GM21367 (cell line): ENCODE measurements around the gene CMC2.

Source experiments
- ATAC-seq: cut with Tn5 transposase; IDR thresholded peaks from one replicate; pipeline ENCODE4 v1.9.1; 2021; ENCODE audit not compliant: unreplicated experiment

CMC2 gene

GRCh38 chr16:81003610-81004460 lies 2.9 kb downstream of the CMC2 start:
- no peak for ATAC-seq

- no peak for ATAC-seq
Observed at GRCh38 chr16:81003064-81003463, 3.6 kb downstream of the CMC2 start.

- no peak for ATAC-seq
Observed at GRCh38 chr16:81001330-81001729, 5.4 kb downstream of the CMC2 start.

- no peak for ATAC-seq
Observed at GRCh38 chr16:81000873-81001272, 5.8 kb downstream of the CMC2 start.

- ATAC-seq: no peak
Observed at GRCh38 chr16:80997964-80998620, 8.6 kb downstream of the CMC2 start.

- peak; percentile 54 for ATAC-seq
Observed at GRCh38 chr16:80997139-80997798, 9.4 kb downstream of the CMC2 start.

- ATAC-seq: peak; percentile 6
Observed at GRCh38 chr16:80996688-80997138, 10.0 kb downstream of the CMC2 start.

GRCh38 chr16:80994451-80994850 lies 12.2 kb downstream of the CMC2 start:
- ATAC-seq: no peak

GRCh38 chr16:80993834-80994233 lies 12.9 kb downstream of the CMC2 start:
- ATAC-seq: no peak

- ATAC-seq: no peak
Observed at GRCh38 chr16:80993307-80993706, 13.4 kb downstream of the CMC2 start.

GRCh38 chr16:80992676-80993293 lies 13.9 kb downstream of the CMC2 start:
- ATAC-seq: no peak

GRCh38 chr16:80991792-80992430 lies 14.8 kb downstream of the CMC2 start:
- no peak for ATAC-seq

GRCh38 chr16:80990978-80991377 lies 15.7 kb downstream of the CMC2 start:
- no peak for ATAC-seq

GRCh38 chr16:80990577-80990976 lies 16.1 kb downstream of the CMC2 start:
- no peak for ATAC-seq

- no peak for ATAC-seq
Observed at GRCh38 chr16:80989801-80990200, 16.9 kb downstream of the CMC2 start.

- no peak for ATAC-seq
Observed at GRCh38 chr16:80988756-80989155, 17.9 kb downstream of the CMC2 start.

- no peak for ATAC-seq
Observed at GRCh38 chr16:80986557-80986956, 20.1 kb downstream of the CMC2 start.

- ATAC-seq: no peak
Observed at GRCh38 chr16:80985611-80986010, 21.1 kb downstream of the CMC2 start.

GRCh38 chr16:80984124-80984892 lies 22.4 kb downstream of the CMC2 start:
- no peak for ATAC-seq

GRCh38 chr16:80982646-80983045 lies 24.0 kb downstream of the CMC2 start:
- ATAC-seq: no peak
